Anterior cingulate cortex (tissue), 58 donors: Measurements from ENCODE around the gene BLID.

Source experiments
- DNase-seq, 58 donors: peaks; one replicate each; lab custom pipeline; 2025; lab: John Stamatoyannopoulos, UW

The BLID gene

GRCh38 chr11:122115524-122116379 is at the start of gene BLID:
Gene BLID (minus strand): TSS chr11:122116215. CDS start chr11:122115922, 293 bp downstream.
- peak in 13 of 58 donors; percentile 4 to 55 (median 22) for DNase-seq

GRCh38 chr11:122163053-122163819 is 47.2 kb upstream of the BLID start:
- DNase-seq, result no peak

GRCh38 chr11:122162095-122162494 is 46.1 kb upstream of the BLID start:
- no peak for DNase-seq

- DNase-seq, result no peak
Measured at GRCh38 chr11:122160841-122161590, 45.0 kb upstream of the BLID start.

- no peak for DNase-seq
Measured at GRCh38 chr11:122159861-122160260, 43.8 kb upstream of the BLID start.

- DNase-seq, result peak in 40 of 58 donors; percentile 8 to 75 (median 46)
Measured at GRCh38 chr11:122159173-122159721, 43.2 kb upstream of the BLID start.

- no peak for DNase-seq
Measured at GRCh38 chr11:122158171-122158570, 42.2 kb upstream of the BLID start.

- no peak for DNase-seq
Measured at GRCh38 chr11:122157653-122158161, 41.7 kb upstream of the BLID start.

GRCh38 chr11:122156940-122157382 is 40.9 kb upstream of the BLID start:
- DNase-seq, result peak in 19 of 58 donors; percentile 17 to 58 (median 31)

GRCh38 chr11:122155765-122156527 is 39.9 kb upstream of the BLID start:
- peak in 31 of 58 donors; percentile 3 to 77 (median 40) for DNase-seq

GRCh38 chr11:122154994-122155393 is 39.0 kb upstream of the BLID start:
- DNase-seq, result no peak

GRCh38 chr11:122154227-122154626 is 38.2 kb upstream of the BLID start:
- no peak for DNase-seq

- DNase-seq, result peak in 1 of 58 donors; percentile 31
Measured at GRCh38 chr11:122153746-122154145, 37.7 kb upstream of the BLID start.

- no peak for DNase-seq
Measured at GRCh38 chr11:122150216-122151124, 34.5 kb upstream of the BLID start.

GRCh38 chr11:122149202-122149601 is 33.2 kb upstream of the BLID start:
- no peak for DNase-seq

GRCh38 chr11:122146475-122146874 is 30.5 kb upstream of the BLID start:
- DNase-seq, result no peak

GRCh38 chr11:122145715-122146274 is 29.8 kb upstream of the BLID start:
- no peak for DNase-seq

- no peak for DNase-seq
Measured at GRCh38 chr11:122144752-122145151, 28.7 kb upstream of the BLID start.
